HG03432 (cell line): ENCODE data around the gene PHLDA1.
"Not testable (repeated sequence)": the region's sequence is repeated elsewhere in the genome, so short reads cannot be mapped to it uniquely, and the experiment has no call there.

Source experiments
- ATAC-seq: cut with Tn5 transposase; IDR thresholded peaks from one replicate; pipeline ENCODE4 v1.9.1; 2021; ENCODE audit warnings: mild to moderate bottlenecking, moderate library complexity; ENCODE audit not compliant: unreplicated experiment

PHLDA1 gene

DNA sequence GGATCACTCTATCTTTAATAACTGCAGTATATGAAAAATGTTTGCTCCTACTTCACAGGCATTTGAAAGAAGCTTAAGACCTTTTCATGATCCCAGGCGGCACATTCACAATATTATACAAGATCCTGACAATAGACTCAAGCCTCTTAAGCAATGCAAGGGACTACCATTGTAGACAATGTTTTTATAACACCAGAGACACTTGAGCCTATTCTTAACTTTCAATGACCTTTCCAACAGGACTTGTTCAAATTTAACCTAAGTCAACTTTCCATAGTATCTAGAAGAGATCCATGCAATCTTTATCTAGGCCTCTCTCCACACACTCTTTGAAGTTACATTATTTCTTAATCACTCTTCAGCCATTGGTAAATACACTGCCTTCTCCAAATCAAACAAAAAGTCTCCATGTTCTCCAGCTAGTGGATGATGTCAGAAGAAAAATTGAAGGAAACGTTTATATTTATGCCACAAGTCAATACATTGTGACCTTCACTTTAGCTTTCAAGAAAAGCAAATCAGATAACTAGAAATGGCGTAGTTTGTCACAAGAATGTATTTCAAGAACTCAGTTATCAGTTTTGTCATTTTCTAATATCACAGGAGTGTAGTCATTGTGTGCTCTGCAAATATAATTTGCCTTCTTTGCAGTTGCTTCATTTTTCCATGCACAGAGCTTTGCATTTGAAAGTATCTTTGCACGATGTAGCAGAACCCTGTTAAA is 41.2 kb downstream of the PHLDA1 start:
- ATAC-seq = no peak

DNA sequence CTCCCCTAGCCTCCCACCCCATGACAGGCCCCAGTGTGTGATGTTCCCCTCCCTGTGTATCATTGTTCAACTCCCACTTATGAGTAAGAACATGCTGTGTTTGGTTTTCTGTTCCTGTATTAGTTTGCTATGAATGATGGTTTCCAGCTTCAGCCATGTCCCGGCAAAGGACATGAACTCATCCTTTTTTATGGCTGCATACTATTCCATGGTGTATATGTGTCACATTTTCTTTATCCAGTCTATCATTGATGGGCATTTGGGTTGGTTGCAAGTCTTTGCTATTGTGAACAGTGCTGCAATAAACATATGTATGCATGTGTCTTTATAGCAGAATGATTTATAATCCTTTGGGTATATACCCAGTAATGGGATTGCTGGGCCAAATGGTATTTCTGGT is 43.9 kb downstream of the PHLDA1 start:
- ATAC-seq = not testable (repeated sequence)

DNA sequence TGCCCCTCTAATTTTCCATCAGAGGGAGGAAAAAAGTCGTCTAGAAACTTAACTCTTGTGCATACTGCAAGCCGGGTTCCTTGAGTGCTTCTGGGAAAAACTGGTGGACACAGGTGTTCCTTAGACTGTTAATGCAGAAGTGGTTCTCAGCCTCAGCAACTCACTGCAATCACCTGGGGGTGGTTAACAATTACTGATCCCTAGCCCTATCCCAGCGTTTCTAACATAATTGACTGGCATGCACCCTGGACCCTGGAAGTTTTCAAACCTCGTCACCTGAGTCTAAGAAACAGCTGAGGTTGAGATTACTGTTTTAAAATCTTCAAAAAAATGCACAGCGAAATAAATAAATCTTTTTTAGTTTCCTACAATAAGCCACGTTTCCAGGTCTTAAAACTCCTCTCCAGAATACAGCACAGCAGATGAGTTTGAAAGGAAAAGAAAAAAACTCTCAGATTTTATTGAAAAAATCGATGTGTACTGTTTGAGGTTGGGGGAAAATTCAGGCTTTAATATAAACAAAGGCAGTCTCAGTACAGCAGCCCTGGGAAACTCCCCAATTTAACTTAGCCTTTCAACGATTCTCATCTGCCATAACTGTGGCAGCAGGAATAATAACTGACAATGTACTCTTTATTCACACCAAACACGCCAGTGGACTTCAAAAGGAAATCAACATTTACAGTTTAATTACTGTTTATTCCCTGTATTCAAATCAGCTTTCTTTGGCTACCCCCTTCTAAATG is 45.4 kb downstream of the PHLDA1 start:
- ATAC-seq = no peak

DNA sequence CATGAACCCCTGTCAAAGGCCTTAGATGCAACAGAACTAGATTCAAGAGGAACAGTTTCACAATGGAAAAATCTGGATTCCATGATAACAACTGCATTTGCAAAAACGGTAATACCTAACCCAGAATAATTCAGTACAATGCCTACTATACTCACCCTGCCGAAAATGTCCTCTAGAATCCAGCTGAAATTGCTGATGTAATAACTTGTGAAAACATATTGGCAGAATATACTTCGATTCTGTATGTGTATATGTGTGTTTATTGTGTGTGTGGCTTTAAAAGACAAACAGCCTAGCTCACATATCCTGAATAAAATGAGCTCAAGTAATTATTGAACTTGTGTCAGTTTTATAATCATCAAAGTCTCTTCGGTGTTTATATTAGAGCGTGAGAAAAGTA is 46.0 kb downstream of the PHLDA1 start:
- ATAC-seq = no peak

DNA sequence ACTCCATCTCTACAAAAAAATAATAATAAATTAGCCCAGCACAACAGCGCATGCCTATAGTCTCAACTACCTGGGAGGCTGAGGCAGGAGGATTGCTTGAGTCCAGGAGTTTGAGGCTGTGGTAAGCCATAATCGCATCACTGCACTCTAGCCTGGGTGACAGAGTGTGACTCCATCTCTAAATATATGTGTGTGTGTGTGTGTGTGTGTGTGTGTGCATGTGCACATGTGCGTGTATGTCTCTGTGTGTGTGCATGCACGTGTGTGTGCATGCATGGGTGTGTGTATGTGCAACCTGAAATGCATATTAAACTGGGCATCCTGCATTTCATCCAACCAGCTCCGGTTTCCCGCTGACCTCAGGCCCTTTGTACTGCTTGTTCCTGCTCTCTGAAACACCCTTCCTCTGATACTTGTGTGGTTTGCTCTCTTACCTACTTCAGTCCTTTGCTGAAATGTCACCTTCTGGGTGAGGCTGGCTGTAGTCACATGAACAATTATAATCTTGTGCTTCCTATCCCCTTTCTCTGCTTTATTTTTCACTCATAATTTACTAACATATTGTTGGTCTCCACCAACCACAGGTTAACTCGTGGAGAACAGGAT is 46.9 kb downstream of the PHLDA1 start:
- ATAC-seq = no peak

DNA sequence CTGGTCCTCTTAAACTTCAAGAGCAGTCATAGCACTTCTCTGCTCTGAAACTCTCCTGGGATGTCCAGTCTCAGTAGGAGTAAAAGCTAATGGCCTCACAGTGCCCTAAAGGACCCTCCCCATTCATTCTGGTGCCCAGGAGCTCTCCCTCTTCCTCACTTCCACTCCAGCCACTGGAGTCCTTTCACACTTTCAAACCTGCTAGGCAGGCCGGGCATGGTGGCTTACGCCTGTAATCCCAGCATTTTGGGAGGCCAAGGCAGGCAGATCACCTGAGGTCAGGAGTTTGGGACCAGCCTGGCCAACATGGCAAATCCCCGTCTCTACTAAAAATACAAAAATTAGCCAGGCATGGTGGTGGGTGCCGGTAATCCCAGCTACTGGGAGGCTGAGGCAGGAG is 47.7 kb downstream of the PHLDA1 start:
- not testable (repeated sequence) for ATAC-seq

DNA sequence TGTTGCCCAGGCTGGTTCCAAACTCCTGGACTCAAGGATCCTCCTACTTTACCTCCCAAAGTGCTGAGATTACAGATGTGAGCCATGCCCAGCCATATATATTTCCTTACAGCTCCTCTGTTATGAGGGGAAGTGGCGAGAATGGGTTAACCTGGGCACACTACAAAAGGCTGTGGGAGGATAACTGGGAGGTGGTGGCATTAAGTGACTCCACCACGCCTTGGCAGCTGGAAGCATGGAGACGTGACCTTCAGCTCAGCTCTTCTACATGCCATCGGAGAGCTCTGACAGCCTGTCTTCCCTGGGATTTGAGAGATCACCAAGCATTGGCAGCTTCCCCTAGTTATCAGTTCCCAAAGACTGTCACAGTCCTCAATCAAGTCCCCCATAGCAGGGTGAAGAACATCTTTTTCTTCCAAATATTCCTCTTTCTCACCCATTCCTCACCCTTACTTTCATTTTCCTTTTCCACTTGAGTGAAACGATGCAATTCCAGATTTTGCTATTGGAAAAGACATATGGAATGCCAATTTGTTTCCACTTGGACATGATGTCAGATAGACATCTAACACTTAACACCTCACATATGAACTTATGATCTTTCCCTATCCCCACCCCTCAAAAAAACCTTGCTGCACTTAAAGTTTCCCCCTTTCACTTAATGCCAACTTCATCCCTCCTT is 48.5 kb downstream of the PHLDA1 start:
- ATAC-seq = no peak

DNA sequence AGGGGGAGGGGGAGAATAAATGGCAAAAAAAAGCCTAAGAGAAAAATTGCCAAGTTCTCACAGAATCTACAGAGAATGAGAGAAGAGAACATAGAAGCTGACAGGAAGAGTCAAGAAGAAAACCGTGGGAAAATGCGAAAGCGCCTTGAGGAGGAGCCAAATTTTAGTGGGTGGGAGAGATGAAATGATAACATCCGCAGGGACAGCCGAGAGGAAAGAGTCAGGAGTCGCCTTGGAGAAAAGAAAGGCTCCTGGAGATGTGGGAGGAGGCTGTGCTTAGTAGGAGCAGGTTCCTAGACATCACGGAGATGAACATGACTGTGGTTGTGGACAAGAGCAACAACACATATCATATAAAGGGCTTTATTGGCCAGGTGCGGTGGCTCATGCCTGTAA is 49.4 kb downstream of the PHLDA1 start:
- no peak for ATAC-seq

DNA sequence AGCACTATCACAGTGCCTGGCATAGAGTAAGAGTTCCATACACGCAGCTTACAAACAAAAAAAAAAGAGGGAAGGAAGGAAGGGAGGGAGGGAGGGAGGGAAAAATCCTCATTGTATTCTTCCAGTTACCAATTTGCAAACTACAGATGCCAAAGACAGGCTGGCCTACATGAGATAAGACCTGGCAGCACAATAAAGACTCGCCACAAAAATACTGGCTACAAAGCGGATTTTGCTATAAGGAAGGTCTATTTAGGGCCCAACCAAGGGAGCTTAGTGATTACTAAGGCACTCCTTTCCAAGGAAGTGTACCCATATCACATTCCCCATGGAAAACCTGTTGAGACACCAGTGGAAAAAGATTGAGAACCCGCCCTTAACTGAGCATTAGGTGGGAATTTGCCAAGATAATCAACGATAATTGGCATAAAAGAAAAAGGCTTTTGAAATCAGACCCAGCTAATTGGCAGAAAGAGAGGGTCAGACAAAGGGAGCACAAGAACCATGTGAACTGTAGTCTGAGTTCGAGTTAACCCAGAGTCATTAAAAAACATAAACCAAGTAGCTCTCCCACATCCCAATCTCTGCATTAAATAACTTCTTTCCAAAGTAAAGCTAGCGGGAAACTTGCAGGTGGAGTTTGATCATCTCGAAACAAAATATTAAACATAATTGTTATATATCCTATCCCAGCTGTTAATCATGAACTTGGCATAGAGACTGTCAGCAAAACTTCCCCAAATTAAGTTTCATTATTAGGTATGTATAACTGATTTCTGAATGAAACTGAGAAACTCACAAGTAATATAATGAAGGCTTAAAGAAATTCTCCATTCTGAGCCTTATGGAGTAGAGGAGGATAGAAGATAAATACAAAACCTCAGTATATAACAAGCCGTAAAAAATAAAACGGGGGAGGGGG is 50.1 kb downstream of the PHLDA1 start:
- ATAC-seq = peak; percentile 35

DNA sequence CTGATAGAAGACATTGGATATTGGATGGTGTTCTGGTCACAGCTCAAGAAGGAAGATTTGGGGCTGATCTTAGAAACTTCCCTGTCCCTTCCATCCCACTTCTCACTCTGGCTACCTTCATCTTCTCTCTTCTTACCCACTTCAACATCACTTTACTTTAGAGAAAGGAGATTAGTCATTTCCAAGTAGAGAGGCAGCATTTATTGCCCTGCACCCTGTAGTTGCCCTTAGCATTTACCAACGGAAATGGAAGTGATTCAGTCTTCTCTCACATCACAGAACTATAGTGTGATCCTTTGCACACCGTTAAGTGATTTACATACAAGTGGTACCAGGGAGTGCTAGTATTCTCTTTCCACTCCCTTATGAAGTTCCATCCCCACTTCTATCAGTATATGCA is 52.4 kb downstream of the PHLDA1 start:
- peak; percentile 36 for ATAC-seq

DNA sequence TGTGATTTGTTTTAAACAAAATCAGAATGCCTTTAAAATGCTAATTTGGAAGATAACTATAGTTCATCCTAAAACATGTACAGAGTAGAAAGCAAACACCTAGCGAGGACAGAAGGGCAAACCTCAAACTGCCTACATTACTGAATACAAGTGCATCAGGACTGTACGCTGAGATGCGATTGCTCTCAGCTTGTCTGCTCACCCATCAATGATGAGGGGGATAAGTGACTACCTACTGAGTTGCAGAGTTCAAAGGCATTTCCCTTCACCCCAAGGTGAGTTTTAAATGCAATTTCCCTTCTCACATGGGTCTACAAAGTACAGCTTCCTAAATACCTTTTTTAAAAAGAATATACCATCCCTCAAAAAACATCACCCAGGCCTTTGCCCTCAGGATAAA is 52.9 kb downstream of the PHLDA1 start:
- ATAC-seq = no peak

DNA sequence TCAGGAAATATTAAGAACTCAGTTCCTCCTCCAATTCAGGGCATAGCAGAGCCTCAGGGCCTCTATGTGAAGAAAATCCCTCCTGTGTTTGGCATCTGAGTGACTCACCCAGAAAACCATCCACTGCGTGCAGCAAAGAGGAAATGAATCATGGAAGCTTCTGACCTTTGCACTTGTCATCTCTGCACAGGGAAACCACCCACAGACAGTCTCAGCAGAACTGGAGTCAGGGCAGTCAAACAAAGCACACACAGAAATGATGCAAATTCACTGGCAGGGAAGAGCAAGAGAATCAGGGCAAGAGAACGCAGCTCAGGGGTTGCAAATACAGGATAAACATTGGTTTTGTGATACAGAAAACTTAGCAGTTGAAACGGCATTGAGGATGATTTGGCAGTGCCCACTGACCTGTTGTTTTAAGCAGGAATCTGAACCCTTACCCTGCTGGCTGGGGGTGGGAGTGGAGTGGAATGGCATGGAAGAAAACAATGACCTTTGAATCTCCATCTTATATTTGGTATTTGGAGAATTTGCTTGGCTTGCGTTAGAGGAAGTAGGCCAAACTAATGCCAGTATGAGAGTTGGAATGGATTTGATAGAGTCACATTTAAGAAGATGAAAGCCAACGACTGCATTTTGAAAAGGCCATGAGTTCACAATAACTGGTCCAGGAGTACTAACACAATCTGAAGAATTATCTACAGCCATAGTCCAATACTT is 53.5 kb downstream of the PHLDA1 start:
- peak; percentile 98 for ATAC-seq

DNA sequence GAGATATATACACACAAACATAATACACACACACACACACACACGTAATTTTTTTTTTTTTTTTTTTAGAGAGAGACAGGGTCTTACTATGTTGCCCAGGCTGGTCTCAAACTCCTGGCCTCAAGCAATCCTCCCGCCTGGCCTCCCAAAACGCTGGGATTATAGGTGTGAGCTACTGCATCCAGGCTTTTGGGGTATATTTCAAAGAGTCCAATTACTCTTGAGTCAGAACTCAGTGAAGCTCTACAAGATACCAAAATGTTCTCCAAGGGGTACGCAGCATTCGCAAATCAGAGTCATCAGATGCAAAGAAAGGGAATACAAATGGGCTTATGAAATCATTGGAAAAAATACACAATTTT is 54.0 kb downstream of the PHLDA1 start:
- ATAC-seq = peak; percentile 10

DNA sequence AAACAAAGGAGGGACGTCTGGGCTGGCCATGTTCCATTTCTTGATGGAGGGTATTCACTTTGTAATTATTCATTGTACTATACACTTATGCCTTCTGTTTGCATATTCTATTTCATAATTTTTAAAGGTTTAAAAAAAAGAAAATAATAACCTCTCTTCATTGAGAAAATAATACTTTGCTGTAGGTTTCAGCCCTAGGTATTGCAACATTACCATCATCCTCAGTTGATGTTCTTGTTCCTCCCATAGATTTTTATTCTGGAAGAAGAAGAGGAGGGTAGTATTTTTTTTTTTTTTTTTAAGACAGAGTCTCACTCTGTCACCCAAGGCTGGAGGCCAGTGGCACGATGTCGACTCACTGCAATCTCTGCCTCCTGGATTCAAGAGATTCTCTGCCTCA is 54.7 kb downstream of the PHLDA1 start:
- no peak for ATAC-seq

DNA sequence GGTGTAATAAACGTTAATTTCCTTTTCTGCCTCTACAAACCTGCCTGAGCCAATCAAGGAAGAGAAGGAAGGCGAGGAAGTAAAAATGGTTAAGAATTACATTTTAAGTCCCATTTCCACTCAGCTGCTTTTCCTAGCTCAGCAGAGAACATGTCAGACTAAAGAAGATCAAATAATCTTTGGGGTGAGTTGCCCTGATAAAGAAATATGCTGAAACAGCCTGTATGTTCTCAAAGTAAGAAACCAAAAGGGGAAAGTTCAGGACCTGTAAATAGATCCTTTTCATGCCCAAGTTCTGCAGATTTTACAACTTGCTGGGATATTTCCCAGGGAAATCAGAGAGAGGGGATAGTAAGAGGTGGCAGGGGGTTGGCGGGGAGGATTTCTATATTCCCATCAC is 55.5 kb downstream of the PHLDA1 start:
- no peak for ATAC-seq

DNA sequence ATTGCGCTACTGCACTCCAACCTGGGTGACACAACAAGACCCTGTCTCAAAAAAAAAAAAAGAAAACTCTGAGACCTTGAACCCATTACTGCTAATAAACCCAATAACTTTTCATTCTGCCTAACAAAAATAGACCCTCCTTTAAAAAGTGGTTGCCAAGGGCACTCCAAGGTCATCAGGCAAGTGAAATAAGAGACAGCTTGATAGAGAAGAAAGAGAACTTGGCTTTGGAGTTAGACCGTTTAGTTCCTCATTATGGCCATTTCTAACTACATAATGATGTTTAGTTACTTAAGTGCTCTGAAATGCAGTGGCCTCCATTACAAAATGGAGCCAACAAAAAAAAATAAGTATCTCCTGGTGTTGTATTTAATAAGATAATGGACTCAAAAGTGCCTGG is 55.9 kb downstream of the PHLDA1 start:
- ATAC-seq = no peak
